Measurements from ENCODE around the gene ELL. TPM values are rescaled to one million over a fixed set of nuclear protein-coding genes. Genes with fewer than 3 reads are reported as not detected.

Gene ELL
- total and polyA plus RNA-seq, 9 of the 15 experiments (the other 6 are each of a cell fraction or from before 2014, with no cell fraction given) = 0.24 to 22.5 (median 4.1) TPM

- Histone ChIP-seq H3K4me2 (ENCODE audit: insufficient read depth, low read length) (no peak overlapping the region), H3K9me1 (ENCODE audit: control insufficient read depth, insufficient read depth, low read length) (peaks cover 9% of the 10 kb centered on the region), H3K9me3 (replicated peaks; ENCODE audit: control insufficient read depth, insufficient read depth, low read depth, low read length) (no peaks in the 10 kb centered on the region), H3K27ac (ENCODE audit: extremely low read depth, low read depth, low read length) (no peak overlapping the region), H3K36me3 (ENCODE audit: control insufficient read depth, insufficient read depth, low read length) (peaks cover 7% of the 10 kb centered on the region), H3K4me3 (no peak overlapping the region), H3K27me3 (ENCODE audit: control insufficient read depth in 2 of 2, insufficient read depth in 2 of 2, low read length in 2 of 2) (no peaks in the 10 kb centered on the region), H4K20me1 (replicated peaks; ENCODE audit: control insufficient read depth, insufficient read depth, low read length) (peaks cover 11% of the 10 kb centered on the region; the same call in 1 of the 2 replicates), H3K79me2 (ENCODE audit: control insufficient read depth, insufficient read depth, low read length) (peaks cover 31% of the 10 kb centered on the region), H2AFZ (ENCODE audit: low read depth, low read length) (no peak overlapping the region), H3K9ac (ENCODE audit: insufficient read depth in 1 of 2, low read depth in 2 of 2, low read length in 2 of 2) (peak overlapping the region in 1 of 2 experiments; percentile 84; a peak in 2 of 4 replicates), H3K4me1 (replicated peaks in 1 of 2; ENCODE audit: control insufficient read depth in 2 of 2, insufficient read depth in 2 of 2, low read length in 2 of 2) (peaks cover 11 to 34% of the 10 kb centered on the region in 2 experiments)
- in situ Hi-C loops (cut with MboI) (no loop called here), intact Hi-C loops (cut with micrococcal nuclease) (loop anchor here (2.0 to 5.0 kb wide), 3 partner anchors 21 to 48 kb away; partner anchors contain the start of genes KXD1 and UBA52)
- FAIRE-seq (no peak), DNase-seq (ENCODE audit: extremely low read depth in 1 of 4, low spot score in 3 of 4) (no peak), ATAC-seq (no peak)
- 88% methylated on average over 9 of the region's 9 CpGs for WGBS (ENCODE audit: insufficient coverage, low coverage, missing lambda C conversion rate)
- no peak for TF ChIP-seq SMC3 (conservative IDR thresholded peaks at IDR 0.05; ENCODE audit: insufficient read depth, low read depth, low read length)
- TF ChIP-seq ZNF175 (CRISPR knock-in tag; IDR thresholded peaks at IDR 0.05; ENCODE audit: low read depth) = no peak
- no peak for TF ChIP-seq THAP12 (CRISPR knock-in tag; IDR thresholded peaks at IDR 0.05)
- no peak for TF ChIP-seq CREB1 (IDR thresholded peaks at IDR 0.05)
- no peak for TF ChIP-seq CREB1 (CRISPR knock-in tag; IDR thresholded peaks at IDR 0.05)
- ChIA-PET CTCF (ENCODE audit: low intra/inter-chr PET ratio) (no interaction called here), POLR2A (interaction anchor here (0.9 to 1.2 kb wide), 4 partner anchors 10 to 243 kb away, joined by 3 to 4 read pairs (median 3); partner anchors contain the start of gene JUND)
- BruUV-seq (replicated peaks) = no TSS peak
Observed at GRCh38 chr19:18523841-18524240, 2.0 kb upstream of the ELL start.
